Spleen (tissue), 7 donors: ENCODE measurements around the gene GSG1L.

Source experiments
- POLR2A ChIP-seq, 3 donors: fragments of 450-650 bp; IDR thresholded peaks; one replicate each; pipeline ENCODE4 v1.5.1; 2017; ENCODE audit warnings: antibody characterized with exemption in 3 of 3, mild to moderate bottlenecking in 1 of 3
- POLR2AphosphoS5 ChIP-seq, 3 donors: sonication (generic); formaldehyde crosslinking; IDR thresholded peaks; one replicate each; pipeline ENCODE4 v1.5.1; 2017; ENCODE audit warnings: antibody characterized with exemption in 3 of 3
- TF ChIP-seq, protein P1 (sequence below), 11 experiments: fragments of 200-600 bp in 7 of 11; fragments of 450-650 bp in 4 of 11; sonication (generic) in 4 of 11; IDR thresholded peaks in 8 of 11; conservative IDR thresholded peaks in 3 of 11; 1 replicate in 7 of 11; 2 replicates in 4 of 11; pipeline versions ENCODE4 v1.4.0 to v1.8.0; 2016 to 2021; ENCODE audit warnings: antibody characterized with exemption in 11 of 11, inconsistent platforms in 4 of 11, mild to moderate bottlenecking in 1 of 11
- donor health status: DM: no; HTN: no; CAD: no; lungs with moderate emphysema.
- donor health status: DM: no; HTN: no; CAD: no.
- donor health status: DM: no; HTN: no; CAD: no.

- TF ChIP-seq, protein P1, sequence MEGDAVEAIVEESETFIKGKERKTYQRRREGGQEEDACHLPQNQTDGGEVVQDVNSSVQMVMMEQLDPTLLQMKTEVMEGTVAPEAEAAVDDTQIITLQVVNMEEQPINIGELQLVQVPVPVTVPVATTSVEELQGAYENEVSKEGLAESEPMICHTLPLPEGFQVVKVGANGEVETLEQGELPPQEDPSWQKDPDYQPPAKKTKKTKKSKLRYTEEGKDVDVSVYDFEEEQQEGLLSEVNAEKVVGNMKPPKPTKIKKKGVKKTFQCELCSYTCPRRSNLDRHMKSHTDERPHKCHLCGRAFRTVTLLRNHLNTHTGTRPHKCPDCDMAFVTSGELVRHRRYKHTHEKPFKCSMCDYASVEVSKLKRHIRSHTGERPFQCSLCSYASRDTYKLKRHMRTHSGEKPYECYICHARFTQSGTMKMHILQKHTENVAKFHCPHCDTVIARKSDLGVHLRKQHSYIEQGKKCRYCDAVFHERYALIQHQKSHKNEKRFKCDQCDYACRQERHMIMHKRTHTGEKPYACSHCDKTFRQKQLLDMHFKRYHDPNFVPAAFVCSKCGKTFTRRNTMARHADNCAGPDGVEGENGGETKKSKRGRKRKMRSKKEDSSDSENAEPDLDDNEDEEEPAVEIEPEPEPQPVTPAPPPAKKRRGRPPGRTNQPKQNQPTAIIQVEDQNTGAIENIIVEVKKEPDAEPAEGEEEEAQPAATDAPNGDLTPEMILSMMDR (IDR thresholded peaks at IDR 0.05 in 8 of 11, conservative IDR thresholded peaks at IDR 0.05 in 3 of 11), result no peak
- no peak for TF ChIP-seq POLR2AphosphoS5 (IDR thresholded peaks at IDR 0.05)
- no peak for TF ChIP-seq POLR2A (IDR thresholded peaks at IDR 0.05)
Measured at GRCh38 chr16:27978876-27979275, 84.6 kb downstream of the GSG1L start.
